KBM-7 (cell line): ENCODE data around the gene FMOD.
"Not testable (repeated sequence)": the region's sequence is repeated elsewhere in the genome, so short reads cannot be mapped to it uniquely, and the experiment has no call there.

ENCODE experiments used
- DNase-seq: peaks from one replicate; pipeline ENCODE4 v3.0.0-alpha.2; 2015
- in situ Hi-C: fragments of 300-500 bp; cut with MboI; formaldehyde crosslinking; loops from 2 replicates; pipeline ENCODE4 v1.14.3; 2020; ENCODE audit warnings: low sequenced_read_pairs, low pct_unique_long_range_greater_than_20kb, mixed read lengths

Gene FMOD

GRCh38 chr1:203311368-203312301 is 39.3 kb downstream of the FMOD start:
- DNase-seq, result no peak
- in situ Hi-C loops, result no loop called here

- no peak for DNase-seq
- in situ Hi-C loops, result no loop called here
These were observed 42.0 kb downstream of the FMOD start for GRCh38 chr1:203308923-203309331.

GRCh38 chr1:203308328-203308922 is 42.5 kb downstream of the FMOD start:
- in situ Hi-C loops, result no loop called here
- DNase-seq, result no peak

- in situ Hi-C loops, result no loop called here
- DNase-seq, result no peak
These were observed 43.2 kb downstream of the FMOD start for GRCh38 chr1:203307641-203308126.

GRCh38 chr1:203306965-203307541 is 43.9 kb downstream of the FMOD start:
- in situ Hi-C loops, result no loop called here
- DNase-seq, result no peak

GRCh38 chr1:203306089-203306964 is 44.6 kb downstream of the FMOD start:
- peak; percentile 82 for DNase-seq
- in situ Hi-C loops, result no loop called here

- no peak for DNase-seq
- in situ Hi-C loops, result no loop called here
These were observed 45.2 kb downstream of the FMOD start for GRCh38 chr1:203305809-203306088.

- in situ Hi-C loops, result no loop called here
- DNase-seq, result peak; percentile 84
These were observed 45.8 kb downstream of the FMOD start, which contains the start of gene BTG2 for GRCh38 chr1:203304919-203305808. BTG2 (plus strand) TSS chr1:203305519; CDS start chr1:203305607, 88 bp downstream.

- in situ Hi-C loops, result no loop called here
- peak; percentile 64 for DNase-seq
These were observed 46.5 kb downstream of the FMOD start for GRCh38 chr1:203304391-203304918.

- no peak for DNase-seq
- in situ Hi-C loops, result no loop called here
These were observed 48.0 kb downstream of the FMOD start for GRCh38 chr1:203302894-203303293.

GRCh38 chr1:203302456-203302855 is 48.5 kb downstream of the FMOD start:
- in situ Hi-C loops, result no loop called here
- DNase-seq, result no peak

- DNase-seq, result no peak
- in situ Hi-C loops, result no loop called here
These were observed 49.6 kb downstream of the FMOD start for GRCh38 chr1:203301331-203301668.

GRCh38 chr1:203300441-203301330 is 50.2 kb downstream of the FMOD start:
- in situ Hi-C loops, result no loop called here
- DNase-seq, result peak; percentile 71

- DNase-seq, in situ Hi-C loops: not testable (repeated sequence)
These were observed 51.0 kb downstream of the FMOD start for GRCh38 chr1:203299719-203300429.

- DNase-seq, result no peak
- in situ Hi-C loops, result no loop called here
These were observed 51.8 kb downstream of the FMOD start for GRCh38 chr1:203299169-203299568.

GRCh38 chr1:203296460-203297073 is 54.4 kb downstream of the FMOD start:
- in situ Hi-C loops, result no loop called here

More at GRCh38 chr1:203296460-203297073, 54.4 kb downstream of the FMOD start:
- DNase-seq, result no peak
